GM19467 (cell line): ENCODE measurements around the gene DOCK1.

Experiments used
- ATAC-seq: cut with Tn5 transposase; IDR thresholded peaks from one replicate; pipeline ENCODE4 v1.9.1; 2021; ENCODE audit warnings: mild to moderate bottlenecking, moderate library complexity; ENCODE audit not compliant: unreplicated experiment

DOCK1 gene

DNA sequence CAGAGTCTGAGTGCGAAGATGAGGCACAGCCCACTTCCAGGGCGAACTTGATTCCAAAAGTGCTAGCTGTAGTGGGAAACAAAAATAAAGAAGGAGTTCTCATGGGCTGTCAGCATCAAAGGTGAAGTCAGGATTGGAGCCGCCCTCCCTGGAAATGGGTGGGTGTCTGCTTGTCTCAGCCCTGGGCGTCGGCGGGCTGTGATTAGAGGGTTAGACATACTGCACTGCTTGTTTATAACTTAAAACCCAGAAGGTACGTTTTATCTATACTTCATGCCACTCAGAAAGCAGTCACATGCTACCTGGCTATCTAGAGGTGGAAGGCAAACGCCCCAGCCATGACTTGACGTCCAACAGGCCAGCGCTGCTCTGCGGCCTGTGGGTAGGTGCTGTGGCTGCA lies 535.1 kb downstream of the DOCK1 start:
- ATAC-seq, result no peak

- no peak for ATAC-seq
These were observed 536.4 kb downstream of the DOCK1 start for GRCh38 chr10:127441350-127442219.

DNA sequence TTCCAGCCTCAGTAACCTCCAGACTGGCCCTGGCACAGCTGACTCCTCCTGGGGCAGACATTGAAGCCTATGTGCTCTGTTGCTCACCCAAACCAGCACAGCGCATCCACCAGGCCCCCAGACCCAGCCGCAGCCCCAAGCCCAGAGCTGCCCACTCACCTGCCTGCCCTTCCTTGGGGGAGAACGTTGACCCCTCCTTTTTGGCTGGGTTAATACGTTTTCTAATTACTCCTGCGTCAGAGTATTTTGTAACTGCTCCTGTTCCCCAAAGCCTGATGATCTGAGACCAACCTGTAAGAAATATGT lies 536.9 kb downstream of the DOCK1 start:
- no peak for ATAC-seq

DNA sequence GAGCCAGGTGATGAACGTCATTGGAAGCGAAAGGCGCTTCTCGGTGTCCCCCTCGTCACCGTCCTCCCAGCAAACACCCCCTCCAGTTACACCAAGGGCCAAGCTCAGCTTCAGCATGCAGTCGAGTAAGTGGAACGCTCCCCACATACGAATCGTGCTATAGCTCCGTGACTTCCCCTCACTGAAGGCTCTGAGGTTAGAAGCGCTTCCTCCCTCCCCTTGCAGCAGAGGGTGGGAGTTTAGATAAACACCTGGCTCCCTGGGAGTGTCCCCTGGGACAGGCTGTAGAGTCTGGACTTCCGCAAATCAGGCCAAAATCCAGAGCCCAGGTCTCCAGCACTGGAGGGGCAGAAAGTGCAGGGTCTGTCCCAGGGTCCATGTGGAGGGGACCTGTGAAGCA lies 538.9 kb downstream of the DOCK1 start:
- no peak for ATAC-seq

DNA sequence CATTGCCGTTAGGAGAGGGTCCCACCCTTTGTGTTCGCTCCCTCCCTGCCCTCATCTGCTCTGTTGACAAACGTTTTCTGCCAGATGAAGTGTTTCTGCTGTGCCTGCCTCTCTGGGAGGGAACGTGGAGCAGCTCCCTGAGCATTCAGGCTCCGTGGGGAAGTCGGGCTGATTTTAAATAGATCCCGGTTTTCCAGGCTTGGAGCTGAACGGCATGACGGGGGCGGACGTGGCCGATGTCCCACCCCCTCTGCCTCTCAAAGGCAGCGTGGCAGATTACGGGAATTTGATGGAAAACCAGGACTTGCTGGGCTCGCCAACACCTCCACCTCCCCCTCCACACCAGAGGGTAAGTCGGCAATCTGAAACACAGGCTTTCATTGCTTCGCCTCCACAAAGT lies 542.0 kb downstream of the DOCK1 start:
- no peak for ATAC-seq

GRCh38 chr10:127449490-127449889 lies 544.3 kb downstream of the DOCK1 start:
- no peak for ATAC-seq

- ATAC-seq, result no peak
These were observed 545.4 kb downstream of the DOCK1 start for GRCh38 chr10:127450644-127451043.

- no peak for ATAC-seq
These were observed 546.4 kb downstream of the DOCK1 start for GRCh38 chr10:127451628-127452027.

GRCh38 chr10:127452568-127452967 lies 547.3 kb downstream of the DOCK1 start:
- ATAC-seq, result no peak

GRCh38 chr10:127453706-127454105 lies 548.5 kb downstream of the DOCK1 start:
- no peak for ATAC-seq

GRCh38 chr10:127456122-127456521 lies 550.9 kb downstream of the DOCK1 start:
- ATAC-seq, result no peak

- no peak for ATAC-seq
These were observed 553.0 kb downstream of the DOCK1 start for GRCh38 chr10:127458016-127458810.

- ATAC-seq, result no peak
These were observed 553.6 kb downstream of the DOCK1 start for GRCh38 chr10:127458829-127459228.

DNA sequence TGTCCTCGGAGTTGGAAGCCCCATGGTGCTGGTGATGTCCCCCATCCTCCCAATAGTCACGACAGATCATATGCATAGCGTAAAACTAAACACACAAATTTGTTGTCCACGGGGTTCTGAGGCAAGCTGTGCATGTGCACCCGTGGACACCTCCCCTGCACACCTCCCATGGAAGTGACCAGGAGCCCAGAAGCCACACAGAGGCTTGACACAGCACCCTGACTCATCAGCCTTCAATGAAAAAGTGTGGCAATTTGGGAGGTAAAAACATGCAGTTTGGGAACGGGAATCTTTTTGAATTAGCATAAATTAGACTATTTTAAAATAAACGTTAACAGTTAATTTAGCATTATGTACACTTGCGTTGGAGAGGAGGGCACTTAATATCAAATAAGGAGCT lies 554.7 kb downstream of the DOCK1 start:
- ATAC-seq, result no peak

DNA sequence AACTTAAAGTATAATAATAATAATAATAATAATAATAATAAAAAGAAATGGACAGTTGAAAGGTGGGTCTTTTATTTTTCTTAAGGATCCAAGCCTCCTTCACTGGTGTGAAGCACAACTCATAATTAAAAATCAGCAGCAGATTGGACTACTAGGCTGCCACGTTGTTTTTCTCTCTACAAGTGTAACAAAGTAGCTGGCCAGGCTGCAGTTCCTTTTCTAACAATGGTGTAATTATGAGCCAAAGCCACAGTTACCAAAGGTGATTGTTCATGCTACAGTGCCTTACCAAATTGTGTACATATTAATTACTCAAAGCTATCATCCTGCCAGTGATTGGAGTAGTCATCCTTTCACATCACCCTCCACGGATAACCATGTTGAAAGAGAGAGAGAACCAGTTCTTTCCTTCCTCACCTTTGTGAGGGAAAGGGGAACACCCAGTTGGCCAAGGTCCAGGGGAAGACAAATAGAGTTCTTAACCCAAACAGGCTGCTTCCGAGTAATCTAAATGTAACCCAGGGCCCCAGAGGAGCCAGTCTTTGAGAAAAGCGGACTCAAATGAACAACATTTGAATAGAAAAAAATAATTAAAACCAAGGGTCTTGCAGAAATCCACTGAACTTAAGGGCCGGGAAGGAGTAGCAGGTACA lies 557.5 kb downstream of the DOCK1 start:
- ATAC-seq, result no peak

- no peak for ATAC-seq
These were observed 558.3 kb downstream of the DOCK1 start for GRCh38 chr10:127463548-127463947.

GRCh38 chr10:127464561-127464960 lies 559.3 kb downstream of the DOCK1 start:
- no peak for ATAC-seq

DNA sequence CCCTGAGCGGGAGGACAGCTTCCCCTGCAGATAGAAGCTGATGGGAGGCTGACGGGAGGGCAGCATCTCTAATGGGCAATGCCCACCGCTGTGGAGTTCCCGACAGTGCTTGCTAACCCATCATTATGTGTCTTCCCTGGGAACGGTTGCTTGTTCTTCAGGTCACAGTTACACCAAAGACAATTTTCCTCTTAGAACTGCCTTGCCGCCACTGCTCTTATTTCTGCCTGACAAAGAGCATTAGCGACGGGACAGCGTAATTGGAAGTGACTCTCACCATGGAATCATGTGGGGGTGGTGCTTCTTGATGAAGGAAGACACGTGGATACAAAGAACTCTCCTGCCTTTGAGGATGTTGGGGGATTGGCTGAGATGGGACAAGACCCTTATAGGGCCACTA lies 562.6 kb downstream of the DOCK1 start:
- no peak for ATAC-seq

GRCh38 chr10:127468632-127469031 lies 563.4 kb downstream of the DOCK1 start:
- no peak for ATAC-seq

DNA sequence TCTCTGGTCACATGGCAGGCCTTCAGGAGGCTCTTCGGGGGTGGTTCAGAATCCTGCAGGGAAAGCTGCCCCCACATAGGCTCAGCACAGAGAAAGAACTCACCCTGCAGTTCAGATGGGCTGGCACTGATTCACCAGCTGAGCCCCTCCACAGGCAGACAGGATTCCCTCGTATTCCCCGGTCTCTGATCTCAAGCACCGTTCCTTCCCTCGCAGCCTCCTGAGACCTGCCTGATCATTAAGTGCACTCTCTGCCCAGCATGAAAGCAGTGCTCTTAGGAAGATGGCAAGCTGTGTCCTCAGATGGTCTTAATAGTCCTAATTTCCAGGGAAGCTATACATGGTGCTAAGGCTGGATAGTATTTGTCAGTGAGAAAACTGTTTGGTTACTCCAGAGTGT lies 565.7 kb downstream of the DOCK1 start:
- ATAC-seq, result no peak

GRCh38 chr10:127472976-127473375 lies 567.7 kb downstream of the DOCK1 start:
- no peak for ATAC-seq

GRCh38 chr10:127474501-127474900 lies 569.3 kb downstream of the DOCK1 start:
- ATAC-seq, result no peak
